Liver (tissue), 3 donors: ENCODE measurements around the gene MOB3C.

Source experiments
- CTCF ChIP-seq: fragments of 150-350 bp; IDR thresholded peaks from 2 replicates; pipeline ENCODE4 v1.5.1; 2017; ENCODE audit warnings: improper control_type of control experiment, low read depth, low read length; ENCODE audit not compliant: missing input control
- FOXA1 ChIP-seq: IDR thresholded peaks from 2 replicates; pipeline ENCODE4 v1.6.1; 2016; ENCODE audit warnings: antibody characterized with exemption
- FOXA2 ChIP-seq: IDR thresholded peaks from 2 replicates; pipeline ENCODE4 v1.6.1; 2016; ENCODE audit warnings: antibody characterized with exemption
- JUND ChIP-seq, 2 donors: IDR thresholded peaks; 2 replicates each; pipeline ENCODE4 v1.6.1; 2016; ENCODE audit warnings: antibody characterized with exemption in 2 of 2
- REST ChIP-seq: IDR thresholded peaks from 2 replicates; pipeline ENCODE4 v1.6.1; 2016; ENCODE audit warnings: antibody characterized with exemption, mild to moderate bottlenecking
- TAF1 ChIP-seq: conservative IDR thresholded peaks from 2 replicates; pipeline ENCODE4 v1.6.1; 2016; ENCODE audit warnings: antibody characterized with exemption, mild to moderate bottlenecking
- YY1 ChIP-seq: IDR thresholded peaks from 2 replicates; pipeline ENCODE4 v1.6.1; 2016; ENCODE audit warnings: antibody characterized with exemption, mild to moderate bottlenecking
- ZBTB33 ChIP-seq: IDR thresholded peaks from 2 replicates; pipeline ENCODE4 v1.6.1; 2016; ENCODE audit warnings: antibody characterized with exemption
- donor health status: healthy.
- donor health status: healthy.

GRCh38 chr1:46605232-46605631 lies 11.4 kb downstream of the MOB3C start:
- TF ChIP-seq REST, result no peak
- no peak for TF ChIP-seq CTCF
- TF ChIP-seq TAF1, result no peak
- no peak for TF ChIP-seq JUND (IDR thresholded peaks at IDR 0.05)
- no peak for TF ChIP-seq ZBTB33
- TF ChIP-seq FOXA1, result no peak
- TF ChIP-seq FOXA2, result no peak
- TF ChIP-seq YY1, result no peak
